Endothelial cell of umbilical vein (primary cell): ENCODE results near the gene GLIS2.

ENCODE experiments used
- CTCF ChIP-seq, 2 donors: IDR thresholded peaks; 1 replicate in 1 of 2; 2 replicates in 1 of 2; pipeline ENCODE4 v1.5.1; 2011; ENCODE audit warnings: low read length in 2 of 2, mild to moderate bottlenecking in 2 of 2, moderate library complexity in 2 of 2, control low read depth in 1 of 2, inconsistent platforms in 1 of 2, low read depth in 1 of 2; ENCODE audit not compliant: insufficient read depth in 1 of 2; ENCODE audit errors: extremely low read depth in 1 of 2
- EZH2 ChIP-seq: IDR thresholded peaks from 2 replicates; pipeline ENCODE4 v1.6.1; 2012; ENCODE audit warnings: borderline replicate concordance, low read depth, mild to moderate bottlenecking, moderate library complexity, low read length, inconsistent platforms; ENCODE audit not compliant: severe bottlenecking
- FOS ChIP-seq: IDR thresholded peaks from 2 replicates; pipeline ENCODE4 v1.6.1; 2011; ENCODE audit warnings: mild to moderate bottlenecking, low read length, moderate library complexity, borderline replicate concordance; ENCODE audit not compliant: insufficient read depth
- GATA2 ChIP-seq: IDR thresholded peaks from 2 replicates; pipeline ENCODE4 v1.7.0; 2011; ENCODE audit warnings: low read depth, mild to moderate bottlenecking, moderate library complexity, mixed read lengths, low read length; ENCODE audit not compliant: insufficient read length, insufficient read depth
- JUN ChIP-seq: IDR thresholded peaks from 2 replicates; pipeline ENCODE4 v1.6.1; 2011; ENCODE audit warnings: borderline replicate concordance, low read depth; ENCODE audit not compliant: insufficient read length, insufficient read depth
- POLR2A ChIP-seq: IDR thresholded peaks from 2 replicates; pipeline ENCODE4 v1.6.1; 2012; ENCODE audit warnings: low read depth, mild to moderate bottlenecking, control low read depth, low read length

GRCh38 chr16:4277987-4278513 lies 37.8 kb upstream of the GLIS2 start:
- no peak for TF ChIP-seq CTCF (IDR thresholded peaks at IDR 0.05; ENCODE audit: extremely low read depth in 1 of 2, insufficient read depth in 1 of 2, low read depth in 1 of 2, low read length in 2 of 2)
- no peak for TF ChIP-seq GATA2
- no peak for TF ChIP-seq POLR2A
- TF ChIP-seq JUN, result no peak
- no peak for TF ChIP-seq EZH2
- TF ChIP-seq FOS, result no peak
